ENCODE data around the gene LRRC8D. TPM values are rescaled to one million over a fixed set of nuclear protein-coding genes. Genes with fewer than 3 reads are reported as not detected.

The LRRC8D gene
- total RNA-seq, 4 donors from 2014 or later, result 8.7 to 19.1 (median 10.9) TPM

DNA sequence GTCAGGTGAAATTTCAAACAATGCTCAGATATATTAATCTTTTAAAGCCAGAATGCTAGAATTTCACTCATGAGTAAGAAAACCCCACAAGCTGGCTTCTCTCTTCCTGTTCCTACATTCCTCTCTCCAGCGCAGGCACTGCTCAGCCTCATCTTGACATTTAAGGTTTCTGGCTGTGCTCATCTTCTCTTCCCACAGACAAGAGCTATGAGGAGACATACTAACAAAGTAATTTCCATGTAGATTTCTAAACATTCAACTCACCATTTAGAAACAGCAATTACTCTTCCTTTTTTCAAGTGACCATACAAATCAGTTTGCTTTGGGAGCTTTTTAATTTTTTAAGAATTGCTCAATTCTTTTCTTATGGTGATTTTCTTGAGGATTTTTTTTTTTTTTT is 7.8 kb upstream of the LRRC8D start:
- no peaks in the 10 kb centered on the region for H3K9me3 ChIP-seq
- DNase-seq, result no peak

DNA sequence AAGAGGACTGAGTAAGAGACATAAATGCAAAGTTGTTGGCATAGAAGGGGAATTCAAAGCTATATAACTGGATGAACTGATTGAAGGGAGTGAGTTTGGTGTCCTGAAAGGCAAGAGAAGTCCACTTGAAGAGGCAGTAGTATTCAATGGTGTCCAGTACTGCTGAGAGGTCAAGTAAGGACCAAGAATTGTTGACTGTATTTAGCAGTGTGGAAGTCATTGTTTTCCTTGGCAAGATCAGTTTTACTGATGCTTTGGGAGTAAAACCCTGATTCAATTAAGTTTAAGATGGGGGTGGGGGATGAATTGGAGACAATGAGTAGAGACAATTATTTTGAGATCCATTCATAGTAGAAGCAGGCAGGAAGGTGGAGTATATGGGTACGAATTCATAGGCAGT is 5.8 kb upstream of the LRRC8D start:
- intact Hi-C loops (cut with DNase I), result no loop called here
- Histone ChIP-seq H3K27me3 (peaks cover 0 to 4% (median 0%) of the 10 kb centered on the region in 4 donors), H3K9me3 (no peaks in the 10 kb centered on the region), H3K27ac (no peak overlapping the region), H3K4me1 (peaks cover 0 to 7% (median 0%) of the 10 kb centered on the region in 3 donors), H3K36me3 (no peaks in the 10 kb centered on the region), H3K4me3 (no peak overlapping the region)
- DNase-seq, result no peak
- WGBS, 2 donors, result 88 to 91% methylated on average over 1 of the region's 1 CpG
- no peak for TF ChIP-seq POLR2A (IDR thresholded peaks at IDR 0.05)
- TF ChIP-seq, protein P1, sequence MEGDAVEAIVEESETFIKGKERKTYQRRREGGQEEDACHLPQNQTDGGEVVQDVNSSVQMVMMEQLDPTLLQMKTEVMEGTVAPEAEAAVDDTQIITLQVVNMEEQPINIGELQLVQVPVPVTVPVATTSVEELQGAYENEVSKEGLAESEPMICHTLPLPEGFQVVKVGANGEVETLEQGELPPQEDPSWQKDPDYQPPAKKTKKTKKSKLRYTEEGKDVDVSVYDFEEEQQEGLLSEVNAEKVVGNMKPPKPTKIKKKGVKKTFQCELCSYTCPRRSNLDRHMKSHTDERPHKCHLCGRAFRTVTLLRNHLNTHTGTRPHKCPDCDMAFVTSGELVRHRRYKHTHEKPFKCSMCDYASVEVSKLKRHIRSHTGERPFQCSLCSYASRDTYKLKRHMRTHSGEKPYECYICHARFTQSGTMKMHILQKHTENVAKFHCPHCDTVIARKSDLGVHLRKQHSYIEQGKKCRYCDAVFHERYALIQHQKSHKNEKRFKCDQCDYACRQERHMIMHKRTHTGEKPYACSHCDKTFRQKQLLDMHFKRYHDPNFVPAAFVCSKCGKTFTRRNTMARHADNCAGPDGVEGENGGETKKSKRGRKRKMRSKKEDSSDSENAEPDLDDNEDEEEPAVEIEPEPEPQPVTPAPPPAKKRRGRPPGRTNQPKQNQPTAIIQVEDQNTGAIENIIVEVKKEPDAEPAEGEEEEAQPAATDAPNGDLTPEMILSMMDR (IDR thresholded peaks at IDR 0.05), result no peak

More for the DNA sequence above, 7.8 kb upstream of the LRRC8D start:
- Histone ChIP-seq H3K4me3 (no peak overlapping the region), H3K27me3 (peaks cover 0 to 4% (median 0%) of the 10 kb centered on the region in 4 donors), H3K36me3 (no peaks in the 10 kb centered on the region), H3K4me1 (peaks cover 0 to 17% (median 6%) of the 10 kb centered on the region in 3 donors), H3K27ac (no peak overlapping the region)
- TF ChIP-seq POLR2A (IDR thresholded peaks at IDR 0.05), result no peak
- TF ChIP-seq, protein P1 (IDR thresholded peaks at IDR 0.05), result no peak
- WGBS, 2 donors, result 76 to 89% methylated on average over 1 of the region's 1 CpG
- intact Hi-C loops (cut with DNase I), result no loop called here

DNA sequence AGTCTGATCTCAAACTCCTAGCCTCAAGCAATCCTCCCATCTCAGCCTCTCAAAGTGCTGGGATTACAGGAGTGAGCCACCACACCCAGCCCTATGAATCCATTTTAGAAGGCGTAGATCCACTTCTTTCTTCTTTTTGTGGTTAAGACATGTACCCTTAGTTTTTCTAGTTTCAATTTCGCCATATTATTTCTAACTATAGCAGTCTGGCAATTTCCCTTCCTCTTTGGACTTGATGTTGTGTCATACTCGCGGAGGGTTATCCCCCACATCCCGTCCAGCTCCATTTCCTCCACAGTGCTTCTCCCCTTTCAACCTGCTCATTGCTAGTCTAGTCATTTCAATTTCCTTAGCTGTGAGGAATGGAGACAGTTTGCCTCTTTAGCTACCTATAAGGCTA is 5.2 kb upstream of the LRRC8D start:
- H3K27ac ChIP-seq, result no peak overlapping the region
- H3K36me3 ChIP-seq, result no peaks in the 10 kb centered on the region
- WGBS, 2 donors, result 71 to 79% methylated on average over 5 of the region's 5 CpGs
- no peak overlapping the region for H3K4me3 ChIP-seq
- H3K9me3 ChIP-seq, result no peaks in the 10 kb centered on the region
- peaks cover 0 to 13% (median 4%) of the 10 kb centered on the region in 3 donors for H3K4me1 ChIP-seq
- intact Hi-C loops (cut with DNase I), result no loop called here
- H3K27me3 ChIP-seq, result peaks cover 0 to 4% (median 0%) of the 10 kb centered on the region in 4 donors
- DNase-seq, result no peak
- TF ChIP-seq POLR2A (IDR thresholded peaks at IDR 0.05), result no peak
- TF ChIP-seq, protein P1 (IDR thresholded peaks at IDR 0.05), result no peak

DNA sequence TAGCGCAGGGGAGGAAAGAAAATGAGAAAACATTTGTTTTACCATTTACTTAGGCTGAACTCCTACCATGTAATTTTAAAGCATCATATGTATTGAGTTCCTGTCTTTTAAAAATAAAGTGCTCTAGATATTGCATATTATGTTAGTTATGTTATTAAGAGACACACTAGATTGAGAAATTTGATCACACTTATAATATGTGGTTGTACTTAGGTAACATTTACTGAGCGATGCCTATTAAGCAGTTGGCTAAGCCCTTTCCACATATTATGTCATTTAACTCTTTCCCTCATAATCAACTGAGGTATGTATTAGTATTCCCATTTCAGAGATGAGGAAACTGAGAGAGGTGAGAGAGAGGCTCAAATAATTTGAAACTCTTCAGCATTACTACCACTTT is 4.5 kb upstream of the LRRC8D start:
- no peak overlapping the region for H3K4me3 ChIP-seq
- DNase-seq, result no peak
- TF ChIP-seq POLR2A (IDR thresholded peaks at IDR 0.05), result no peak
- TF ChIP-seq, protein P1 (IDR thresholded peaks at IDR 0.05), result no peak
- H3K27me3 ChIP-seq, result peaks cover 0 to 4% (median 0%) of the 10 kb centered on the region in 4 donors
- 88% methylated on average over 2 of the region's 2 CpGs for WGBS, 2 donors
- H3K4me1 ChIP-seq, result peaks cover 0 to 14% (median 4%) of the 10 kb centered on the region in 3 donors
- no peak overlapping the region for H3K27ac ChIP-seq
- no peaks in the 10 kb centered on the region for H3K36me3 ChIP-seq
- intact Hi-C loops (cut with DNase I), result no loop called here
- H3K9me3 ChIP-seq, result no peaks in the 10 kb centered on the region

DNA sequence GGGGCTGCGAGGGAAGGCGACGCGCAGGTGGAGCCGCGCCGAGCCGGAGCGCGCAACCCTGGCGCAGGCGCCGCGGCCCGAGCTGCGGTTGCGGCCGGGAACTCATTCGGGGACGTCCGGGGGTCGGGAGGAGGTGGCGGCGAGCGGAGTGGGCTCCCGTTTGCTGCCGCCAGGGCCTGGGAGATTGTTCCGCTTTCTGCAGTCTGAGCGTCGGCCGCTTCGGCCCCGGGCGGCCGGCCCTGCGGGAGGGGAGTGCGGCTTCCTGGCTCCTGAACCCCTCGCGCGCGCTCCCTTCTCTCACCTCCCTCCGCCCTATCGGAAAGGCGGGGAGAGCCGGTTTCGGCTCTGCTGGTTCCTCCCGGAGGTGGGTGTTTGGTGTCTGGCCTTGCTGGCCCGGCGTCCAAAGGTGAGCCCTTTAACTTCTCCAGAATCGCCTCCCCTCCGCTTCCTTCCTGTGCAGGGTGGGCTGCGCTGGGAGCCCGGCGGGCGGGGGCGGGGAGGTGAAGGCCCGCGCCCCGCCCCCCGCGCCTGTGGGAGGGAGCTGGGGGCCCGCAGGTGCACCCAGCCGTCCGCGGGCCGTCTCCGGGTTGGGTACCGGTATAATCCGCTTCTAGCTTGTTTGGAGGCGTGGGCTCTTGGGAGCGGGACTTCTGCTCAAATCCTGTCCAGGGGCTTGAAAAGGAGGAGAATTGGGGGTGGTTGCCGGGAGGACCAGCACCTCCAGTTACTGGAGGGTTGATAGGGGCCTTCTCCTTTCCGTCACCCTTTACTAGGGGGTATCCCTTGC is 683 bp downstream of the LRRC8D start:
- peaks cover 0 to 31% (median 9%) of the 10 kb centered on the region in 3 donors for H3K4me1 ChIP-seq
- TF ChIP-seq, protein P1 (IDR thresholded peaks at IDR 0.05), result no peak
- peak in 1 of 4 donors; percentile 5 for TF ChIP-seq POLR2A (IDR thresholded peaks at IDR 0.05)
- H3K36me3 ChIP-seq, result no peaks in the 10 kb centered on the region
- H3K27ac ChIP-seq, result peak overlapping the region; percentile 56 to 88 (median 83)
- peak overlapping the region; percentile 64 to 97 (median 96) for H3K4me3 ChIP-seq
- WGBS, 2 donors, result 7% methylated on average over 3 of the region's 73 CpGs; no CpG with 5 or more reads in 1 of the 2 donors
- H3K27me3 ChIP-seq, result no peaks in the 10 kb centered on the region
- H3K9me3 ChIP-seq, result no peaks in the 10 kb centered on the region
- no peak for DNase-seq
- intact Hi-C loops (cut with DNase I), result no loop called here

Measured in esophagus squamous epithelium (tissue), 5 donors.